HEK293 (cell line): ENCODE data around the gene CPA4.

Experiments used
- BCL11B ChIP-seq: fragments of 450-650 bp; formaldehyde crosslinking; IDR thresholded peaks from 2 replicates; pipeline ENCODE4 v1.5.1; 2016; ENCODE audit warnings: low read depth, missing biosample characterization, missing genetic modification characterization
- HOXA7 ChIP-seq: sonication (generic); formaldehyde crosslinking; IDR thresholded peaks from 2 replicates; pipeline ENCODE4 v1.8.1; 2022; ENCODE audit warnings: missing genetic modification reagents, borderline replicate concordance
- INSM2 ChIP-seq: fragments of 450-650 bp; formaldehyde crosslinking; IDR thresholded peaks from 2 replicates; pipeline ENCODE4 v1.5.1; 2016; ENCODE audit warnings: missing biosample characterization, missing genetic modification characterization
- KLF16 ChIP-seq: fragments of 450-650 bp; formaldehyde crosslinking; IDR thresholded peaks from 2 replicates; pipeline ENCODE4 v1.5.1; 2017; ENCODE audit warnings: missing biosample characterization, missing genetic modification characterization
- KLF8 ChIP-seq: fragments of 450-650 bp; formaldehyde crosslinking; IDR thresholded peaks from 2 replicates; pipeline ENCODE4 v1.5.1; 2016; ENCODE audit warnings: missing biosample characterization, missing genetic modification characterization
- OSR2 ChIP-seq: fragments of 450-650 bp; formaldehyde crosslinking; IDR thresholded peaks from 2 replicates; pipeline ENCODE4 v1.5.1; 2016; ENCODE audit warnings: missing biosample characterization, missing genetic modification characterization
- RBAK ChIP-seq: fragments of 450-650 bp; formaldehyde crosslinking; IDR thresholded peaks from 2 replicates; pipeline ENCODE4 v1.5.1; 2016; ENCODE audit warnings: missing biosample characterization, missing genetic modification characterization
- SCRT2 ChIP-seq: fragments of 450-650 bp; formaldehyde crosslinking; IDR thresholded peaks from 2 replicates; pipeline ENCODE4 v1.5.1; 2016; ENCODE audit warnings: missing biosample characterization, missing genetic modification characterization
- TRIM28 ChIP-seq: IDR thresholded peaks from 2 replicates; pipeline ENCODE4 v1.6.1; 2011; ENCODE audit warnings: low read length, control low read depth, borderline replicate concordance
- WT1 ChIP-seq: fragments of 450-650 bp; formaldehyde crosslinking; IDR thresholded peaks from 2 replicates; pipeline ENCODE4 v1.5.1; 2016; ENCODE audit warnings: missing biosample characterization, missing genetic modification characterization
- ZFHX2 ChIP-seq: fragments of 450-650 bp; formaldehyde crosslinking; conservative IDR thresholded peaks from 2 replicates; pipeline ENCODE4 v1.5.1; 2016; ENCODE audit warnings: missing biosample characterization, missing genetic modification characterization
- ZNF10 ChIP-seq: fragments of 450-650 bp; formaldehyde crosslinking; IDR thresholded peaks from 2 replicates; pipeline ENCODE4 v1.5.1; 2017; ENCODE audit warnings: missing biosample characterization, missing genetic modification characterization
- ZNF155 ChIP-seq: fragments of 450-650 bp; formaldehyde crosslinking; IDR thresholded peaks from 2 replicates; pipeline ENCODE4 v1.5.1; 2016; ENCODE audit warnings: missing biosample characterization, missing genetic modification characterization
- ZNF174 ChIP-seq: fragments of 450-650 bp; formaldehyde crosslinking; IDR thresholded peaks from 2 replicates; pipeline ENCODE4 v1.5.0; 2017; ENCODE audit warnings: missing biosample characterization, mild to moderate bottlenecking, missing genetic modification characterization
- ZNF202 ChIP-seq: fragments of 450-650 bp; formaldehyde crosslinking; IDR thresholded peaks from 2 replicates; pipeline ENCODE4 v1.5.1; 2016; ENCODE audit warnings: missing biosample characterization, missing genetic modification characterization, borderline replicate concordance
- ZNF510 ChIP-seq: fragments of 450-650 bp; formaldehyde crosslinking; IDR thresholded peaks from 2 replicates; pipeline ENCODE4 v1.5.1; 2018; ENCODE audit warnings: mild to moderate bottlenecking, missing genetic modification characterization, missing biosample characterization; ENCODE audit not compliant: insufficient replicate concordance
- ZNF544 ChIP-seq: fragments of 450-650 bp; formaldehyde crosslinking; IDR thresholded peaks from 2 replicates; pipeline ENCODE4 v1.5.0; 2017; ENCODE audit warnings: missing biosample characterization, missing genetic modification characterization
- ZNF600 ChIP-seq: fragments of 450-650 bp; formaldehyde crosslinking; IDR thresholded peaks from 2 replicates; pipeline ENCODE4 v1.5.1; 2016; ENCODE audit warnings: missing biosample characterization, missing genetic modification characterization
- ZNF626 ChIP-seq: fragments of 450-650 bp; sonication (Bioruptor Pico); formaldehyde crosslinking; IDR thresholded peaks from 2 replicates; pipeline ENCODE4 v1.5.1; 2018; ENCODE audit warnings: missing biosample characterization, missing genetic modification characterization, inconsistent platforms
- ZNF629 ChIP-seq: fragments of 450-650 bp; formaldehyde crosslinking; IDR thresholded peaks from 2 replicates; pipeline ENCODE4 v1.5.1; 2017; ENCODE audit warnings: missing biosample characterization, missing genetic modification characterization
- ZNF639 ChIP-seq: fragments of 450-650 bp; formaldehyde crosslinking; IDR thresholded peaks from 2 replicates; pipeline ENCODE4 v1.5.1; 2016; ENCODE audit warnings: missing biosample characterization, missing genetic modification characterization
- ZNF660 ChIP-seq: fragments of 450-650 bp; IDR thresholded peaks from 2 replicates; pipeline ENCODE4 v1.5.1; 2018; ENCODE audit warnings: missing biosample characterization, mild to moderate bottlenecking, missing genetic modification characterization
- ZNF701 ChIP-seq: fragments of 450-650 bp; formaldehyde crosslinking; IDR thresholded peaks from 2 replicates; pipeline ENCODE4 v1.5.1; 2016; ENCODE audit warnings: missing biosample characterization, missing genetic modification characterization
- ZNF785 ChIP-seq: fragments of 450-650 bp; formaldehyde crosslinking; IDR thresholded peaks from 2 replicates; pipeline ENCODE4 v1.5.1; 2016; ENCODE audit warnings: missing biosample characterization, missing genetic modification characterization
- ZXDB ChIP-seq: fragments of 450-650 bp; formaldehyde crosslinking; IDR thresholded peaks from 2 replicates; pipeline ENCODE4 v1.5.1; 2016; ENCODE audit warnings: missing biosample characterization, missing genetic modification characterization
- TF ChIP-seq, protein P1 (sequence below): fragments of 450-650 bp; IDR thresholded peaks from 2 replicates; pipeline ENCODE4 v1.5.1; 2018; ENCODE audit warnings: missing biosample characterization, missing genetic modification characterization
- TF ChIP-seq, protein P2 (sequence below): fragments of 450-650 bp; formaldehyde crosslinking; IDR thresholded peaks from 2 replicates; pipeline ENCODE4 v1.5.1; 2016; ENCODE audit warnings: missing biosample characterization, missing genetic modification characterization
- TF ChIP-seq, protein P3 (sequence below): fragments of 450-650 bp; formaldehyde crosslinking; IDR thresholded peaks from 2 replicates; pipeline ENCODE4 v1.5.1; 2016; ENCODE audit warnings: missing biosample characterization, missing genetic modification characterization
- TF ChIP-seq, protein P4 (sequence below): fragments of 450-650 bp; formaldehyde crosslinking; IDR thresholded peaks from 2 replicates; pipeline ENCODE4 v1.5.1; 2017; ENCODE audit warnings: missing biosample characterization, missing genetic modification characterization
- TF ChIP-seq, protein P5 (sequence below): fragments of 450-650 bp; formaldehyde crosslinking; IDR thresholded peaks from 2 replicates; pipeline ENCODE4 v1.5.1; 2016; ENCODE audit warnings: missing biosample characterization, missing genetic modification characterization

CPA4 gene

DNA sequence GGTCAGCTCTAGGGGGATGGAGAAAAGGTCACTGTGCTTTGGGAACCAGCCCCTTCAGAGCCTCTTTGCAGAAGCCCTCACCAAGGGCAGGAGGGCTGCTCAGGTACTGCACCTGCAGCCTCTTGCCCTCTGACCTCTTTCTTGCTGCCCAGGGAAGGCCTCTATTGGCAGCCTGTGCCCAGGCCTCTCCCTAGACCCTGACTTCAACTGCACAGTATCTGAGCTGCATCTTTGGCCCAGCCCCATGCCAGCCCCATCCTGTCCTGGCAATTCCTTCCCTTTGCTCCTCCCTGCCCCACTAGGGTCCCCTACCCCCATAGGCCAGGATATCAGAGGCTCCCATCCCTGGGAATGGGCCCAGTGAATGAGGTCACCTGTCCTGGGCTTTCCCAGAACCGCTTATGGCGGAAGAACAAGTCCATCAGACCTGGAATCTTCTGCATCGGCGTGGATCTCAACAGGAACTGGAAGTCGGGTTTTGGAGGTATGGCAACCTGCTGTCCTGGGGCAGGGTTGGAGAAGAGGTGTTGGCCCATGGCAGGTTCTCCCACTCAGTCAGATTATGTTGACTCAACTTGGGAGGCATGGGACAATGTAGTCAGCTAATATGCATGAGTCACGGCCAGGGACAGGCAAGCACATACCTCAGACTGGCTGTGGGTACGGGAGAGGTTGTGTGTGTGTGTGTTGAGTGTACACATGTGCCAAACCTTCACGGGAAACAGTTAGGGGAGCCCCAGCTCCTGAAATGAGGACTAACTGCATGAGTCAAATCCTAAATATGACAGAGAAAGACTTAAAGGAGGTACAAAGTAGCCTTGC lies 70.3 kb downstream of the CPA4 start (continued):
- TF ChIP-seq ZNF639 (tag by site-specific recombination) (peak; percentile 76), WT1 (tag by site-specific recombination) (peak; percentile 36; the same call in 1 of the 2 replicates), ZNF510 (no peak), ZXDB (tag by site-specific recombination) (no peak), ZNF155 (tag by site-specific recombination) (no peak), ZNF544 (no peak), KLF8 (0 out of 2 replicates have a peak, but pooled peaks have one; percentile 23), ZNF600 (tag by site-specific recombination) (peak; percentile 21; the same call in 1 of the 2 replicates), KLF16 (tag by site-specific recombination) (no peak), ZNF785 (tag by site-specific recombination) (no peak), SCRT2 (tag by site-specific recombination) (no peak), RBAK (tag by site-specific recombination) (peak; percentile 59; the same call in 1 of the 2 replicates), ZNF202 (tag by site-specific recombination) (no peak), ZNF629 (tag by site-specific recombination) (peak; percentile 61), INSM2 (peak; percentile 80), ZNF660 (tag by site-specific recombination) (no peak; the same call in 1 of the 2 replicates), BCL11B (tag by site-specific recombination) (no peak), ZNF701 (no peak), ZNF10 (no peak), ZNF626 (tag by site-specific recombination) (no peak), OSR2 (tag by site-specific recombination) (no peak), HOXA7 (no peak), ZFHX2 (peak; percentile 58), ZNF174 (tag by site-specific recombination) (no peak), TRIM28 (no peak)
- TF ChIP-seq, protein P1, sequence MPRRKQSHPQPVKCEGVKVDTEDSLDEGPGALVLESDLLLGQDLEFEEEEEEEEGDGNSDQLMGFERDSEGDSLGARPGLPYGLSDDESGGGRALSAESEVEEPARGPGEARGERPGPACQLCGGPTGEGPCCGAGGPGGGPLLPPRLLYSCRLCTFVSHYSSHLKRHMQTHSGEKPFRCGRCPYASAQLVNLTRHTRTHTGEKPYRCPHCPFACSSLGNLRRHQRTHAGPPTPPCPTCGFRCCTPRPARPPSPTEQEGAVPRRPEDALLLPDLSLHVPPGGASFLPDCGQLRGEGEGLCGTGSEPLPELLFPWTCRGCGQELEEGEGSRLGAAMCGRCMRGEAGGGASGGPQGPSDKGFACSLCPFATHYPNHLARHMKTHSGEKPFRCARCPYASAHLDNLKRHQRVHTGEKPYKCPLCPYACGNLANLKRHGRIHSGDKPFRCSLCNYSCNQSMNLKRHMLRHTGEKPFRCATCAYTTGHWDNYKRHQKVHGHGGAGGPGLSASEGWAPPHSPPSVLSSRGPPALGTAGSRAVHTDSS (tag by site-specific recombination), result no peak
- TF ChIP-seq, protein P2, sequence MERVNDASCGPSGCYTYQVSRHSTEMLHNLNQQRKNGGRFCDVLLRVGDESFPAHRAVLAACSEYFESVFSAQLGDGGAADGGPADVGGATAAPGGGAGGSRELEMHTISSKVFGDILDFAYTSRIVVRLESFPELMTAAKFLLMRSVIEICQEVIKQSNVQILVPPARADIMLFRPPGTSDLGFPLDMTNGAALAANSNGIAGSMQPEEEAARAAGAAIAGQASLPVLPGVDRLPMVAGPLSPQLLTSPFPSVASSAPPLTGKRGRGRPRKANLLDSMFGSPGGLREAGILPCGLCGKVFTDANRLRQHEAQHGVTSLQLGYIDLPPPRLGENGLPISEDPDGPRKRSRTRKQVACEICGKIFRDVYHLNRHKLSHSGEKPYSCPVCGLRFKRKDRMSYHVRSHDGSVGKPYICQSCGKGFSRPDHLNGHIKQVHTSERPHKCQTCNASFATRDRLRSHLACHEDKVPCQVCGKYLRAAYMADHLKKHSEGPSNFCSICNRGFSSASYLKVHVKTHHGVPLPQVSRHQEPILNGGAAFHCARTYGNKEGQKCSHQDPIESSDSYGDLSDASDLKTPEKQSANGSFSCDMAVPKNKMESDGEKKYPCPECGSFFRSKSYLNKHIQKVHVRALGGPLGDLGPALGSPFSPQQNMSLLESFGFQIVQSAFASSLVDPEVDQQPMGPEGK, result no peak
- TF ChIP-seq, protein P3, sequence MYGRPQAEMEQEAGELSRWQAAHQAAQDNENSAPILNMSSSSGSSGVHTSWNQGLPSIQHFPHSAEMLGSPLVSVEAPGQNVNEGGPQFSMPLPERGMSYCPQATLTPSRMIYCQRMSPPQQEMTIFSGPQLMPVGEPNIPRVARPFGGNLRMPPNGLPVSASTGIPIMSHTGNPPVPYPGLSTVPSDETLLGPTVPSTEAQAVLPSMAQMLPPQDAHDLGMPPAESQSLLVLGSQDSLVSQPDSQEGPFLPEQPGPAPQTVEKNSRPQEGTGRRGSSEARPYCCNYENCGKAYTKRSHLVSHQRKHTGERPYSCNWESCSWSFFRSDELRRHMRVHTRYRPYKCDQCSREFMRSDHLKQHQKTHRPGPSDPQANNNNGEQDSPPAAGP (tag by site-specific recombination), result peak; percentile 92
- TF ChIP-seq, protein P4, sequence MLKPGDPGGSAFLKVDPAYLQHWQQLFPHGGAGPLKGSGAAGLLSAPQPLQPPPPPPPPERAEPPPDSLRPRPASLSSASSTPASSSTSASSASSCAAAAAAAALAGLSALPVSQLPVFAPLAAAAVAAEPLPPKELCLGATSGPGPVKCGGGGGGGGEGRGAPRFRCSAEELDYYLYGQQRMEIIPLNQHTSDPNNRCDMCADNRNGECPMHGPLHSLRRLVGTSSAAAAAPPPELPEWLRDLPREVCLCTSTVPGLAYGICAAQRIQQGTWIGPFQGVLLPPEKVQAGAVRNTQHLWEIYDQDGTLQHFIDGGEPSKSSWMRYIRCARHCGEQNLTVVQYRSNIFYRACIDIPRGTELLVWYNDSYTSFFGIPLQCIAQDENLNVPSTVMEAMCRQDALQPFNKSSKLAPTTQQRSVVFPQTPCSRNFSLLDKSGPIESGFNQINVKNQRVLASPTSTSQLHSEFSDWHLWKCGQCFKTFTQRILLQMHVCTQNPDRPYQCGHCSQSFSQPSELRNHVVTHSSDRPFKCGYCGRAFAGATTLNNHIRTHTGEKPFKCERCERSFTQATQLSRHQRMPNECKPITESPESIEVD (tag by site-specific recombination), result no peak
- TF ChIP-seq, protein P5, sequence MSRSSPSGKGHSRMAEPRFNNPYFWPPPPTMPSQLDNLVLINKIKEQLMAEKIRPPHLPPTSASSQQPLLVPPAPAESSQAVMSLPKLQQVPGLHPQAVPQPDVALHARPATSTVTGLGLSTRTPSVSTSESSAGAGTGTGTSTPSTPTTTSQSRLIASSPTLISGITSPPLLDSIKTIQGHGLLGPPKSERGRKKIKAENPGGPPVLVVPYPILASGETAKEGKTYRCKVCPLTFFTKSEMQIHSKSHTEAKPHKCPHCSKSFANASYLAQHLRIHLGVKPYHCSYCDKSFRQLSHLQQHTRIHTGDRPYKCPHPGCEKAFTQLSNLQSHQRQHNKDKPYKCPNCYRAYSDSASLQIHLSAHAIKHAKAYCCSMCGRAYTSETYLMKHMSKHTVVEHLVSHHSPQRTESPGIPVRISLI (tag by site-specific recombination), result no peak
